HL-60 (cell line): Measurements from ENCODE around the gene TENM3.

Experiments used
- POLR2AphosphoS5 ChIP-seq: IDR thresholded peaks from 2 replicates; pipeline ENCODE4 v1.6.1; 2012; ENCODE audit warnings: low read depth
- TF ChIP-seq, protein P1 (sequence below): IDR thresholded peaks from one replicate; pipeline ENCODE4 v1.5.1; 2011; ENCODE audit warnings: low read length, control low read depth, inconsistent platforms; ENCODE audit not compliant: insufficient read depth

DNA sequence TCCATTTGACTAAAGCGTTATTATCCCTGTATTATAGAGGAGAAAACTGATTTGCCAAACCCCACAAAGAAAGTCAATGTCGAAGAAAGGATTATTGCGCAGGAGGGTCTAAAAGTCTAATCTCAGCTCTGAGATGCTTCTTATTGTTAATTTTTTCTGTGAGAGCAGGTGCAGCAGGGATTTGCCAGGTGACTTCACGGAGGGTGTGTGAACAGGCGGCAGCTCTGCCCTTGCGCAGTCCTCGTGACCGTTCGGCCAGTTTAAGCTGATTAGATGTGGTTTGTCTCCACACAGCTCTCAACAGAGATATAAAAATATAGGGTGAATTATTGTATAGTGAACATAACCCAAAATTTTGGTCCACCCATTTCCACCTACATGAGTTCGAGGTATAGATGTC, 28.5 kb downstream of the TENM3 start:
- TF ChIP-seq, protein P1, sequence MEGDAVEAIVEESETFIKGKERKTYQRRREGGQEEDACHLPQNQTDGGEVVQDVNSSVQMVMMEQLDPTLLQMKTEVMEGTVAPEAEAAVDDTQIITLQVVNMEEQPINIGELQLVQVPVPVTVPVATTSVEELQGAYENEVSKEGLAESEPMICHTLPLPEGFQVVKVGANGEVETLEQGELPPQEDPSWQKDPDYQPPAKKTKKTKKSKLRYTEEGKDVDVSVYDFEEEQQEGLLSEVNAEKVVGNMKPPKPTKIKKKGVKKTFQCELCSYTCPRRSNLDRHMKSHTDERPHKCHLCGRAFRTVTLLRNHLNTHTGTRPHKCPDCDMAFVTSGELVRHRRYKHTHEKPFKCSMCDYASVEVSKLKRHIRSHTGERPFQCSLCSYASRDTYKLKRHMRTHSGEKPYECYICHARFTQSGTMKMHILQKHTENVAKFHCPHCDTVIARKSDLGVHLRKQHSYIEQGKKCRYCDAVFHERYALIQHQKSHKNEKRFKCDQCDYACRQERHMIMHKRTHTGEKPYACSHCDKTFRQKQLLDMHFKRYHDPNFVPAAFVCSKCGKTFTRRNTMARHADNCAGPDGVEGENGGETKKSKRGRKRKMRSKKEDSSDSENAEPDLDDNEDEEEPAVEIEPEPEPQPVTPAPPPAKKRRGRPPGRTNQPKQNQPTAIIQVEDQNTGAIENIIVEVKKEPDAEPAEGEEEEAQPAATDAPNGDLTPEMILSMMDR: no peak
- TF ChIP-seq POLR2AphosphoS5: no peak
